GM12872 (cell line): Measurements from ENCODE around the gene GALNT1.

Source experiments
- CTCF ChIP-seq: IDR thresholded peaks from 3 replicates; pipeline ENCODE4 v1.5.1; 2011; ENCODE audit warnings: low read depth, mild to moderate bottlenecking, low read length, moderate library complexity; ENCODE audit not compliant: insufficient read depth

Gene GALNT1

DNA sequence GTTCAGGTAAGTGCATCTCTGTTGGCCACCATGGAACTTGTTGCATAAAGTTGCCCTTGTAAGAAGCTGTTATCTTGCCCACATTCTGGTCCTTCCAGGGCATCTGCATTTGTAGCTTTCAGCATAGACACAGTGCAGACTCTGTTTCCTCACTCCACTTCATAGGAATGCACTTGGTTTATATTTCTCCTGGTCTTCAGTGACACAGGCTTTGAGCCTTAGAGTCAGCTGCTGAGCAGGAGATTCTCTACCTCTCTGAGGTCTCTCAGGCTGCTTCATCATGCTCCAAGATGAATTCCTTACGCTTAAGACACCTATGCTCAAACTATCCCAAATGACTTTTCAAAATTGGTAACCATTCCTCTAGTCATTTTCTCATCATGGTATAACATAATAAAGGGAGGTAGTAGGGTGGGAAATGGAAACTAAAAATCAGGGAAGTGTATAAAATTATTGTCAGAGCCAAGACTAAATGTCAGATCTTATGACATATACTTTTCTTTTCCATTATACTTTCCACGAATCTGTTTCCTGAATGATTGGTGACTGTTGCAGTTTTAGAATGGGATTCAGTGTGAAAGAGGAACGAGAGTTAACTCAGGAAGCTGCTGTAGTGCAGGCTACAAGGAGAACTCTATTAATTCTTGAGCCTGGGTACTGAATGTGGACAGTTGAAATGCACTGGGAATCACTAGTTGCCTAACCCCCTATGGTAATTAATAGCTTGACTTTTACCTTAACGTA lies 72.0 kb downstream of the GALNT1 start:
- no peak for TF ChIP-seq CTCF

DNA sequence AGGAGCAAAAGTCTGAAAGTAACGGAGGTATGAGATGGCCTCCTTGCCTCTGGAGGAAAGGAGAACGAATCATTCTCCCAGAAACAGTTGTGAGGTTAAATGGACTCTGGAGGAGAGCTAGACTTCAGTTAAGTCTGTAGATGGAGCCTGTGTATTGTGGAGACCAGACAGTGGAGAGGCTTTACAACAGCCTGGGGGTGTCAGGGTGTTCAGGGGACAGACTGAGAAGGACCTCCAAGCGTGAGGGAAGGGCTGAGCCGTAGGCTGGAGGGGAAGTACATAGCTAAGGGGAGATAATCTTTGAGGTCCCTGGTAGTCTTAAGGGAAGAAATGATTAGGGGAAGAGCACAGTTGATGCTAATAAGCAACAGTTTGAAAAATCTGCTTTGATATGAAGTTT lies 76.6 kb downstream of the GALNT1 start:
- TF ChIP-seq CTCF, result no peak

- TF ChIP-seq CTCF, result 0 out of 3 replicates have a peak, but pooled peaks have one; percentile 12
These were observed 80.1 kb downstream of the GALNT1 start for GRCh38 chr18:35661483-35662146.

- no peak for TF ChIP-seq CTCF
These were observed 80.9 kb downstream of the GALNT1 start for GRCh38 chr18:35662293-35663062.

- no peak for TF ChIP-seq CTCF
These were observed 90.5 kb downstream of the GALNT1 start for GRCh38 chr18:35671966-35672603.

- no peak for TF ChIP-seq CTCF
These were observed 91.4 kb downstream of the GALNT1 start for GRCh38 chr18:35672897-35673296.

DNA sequence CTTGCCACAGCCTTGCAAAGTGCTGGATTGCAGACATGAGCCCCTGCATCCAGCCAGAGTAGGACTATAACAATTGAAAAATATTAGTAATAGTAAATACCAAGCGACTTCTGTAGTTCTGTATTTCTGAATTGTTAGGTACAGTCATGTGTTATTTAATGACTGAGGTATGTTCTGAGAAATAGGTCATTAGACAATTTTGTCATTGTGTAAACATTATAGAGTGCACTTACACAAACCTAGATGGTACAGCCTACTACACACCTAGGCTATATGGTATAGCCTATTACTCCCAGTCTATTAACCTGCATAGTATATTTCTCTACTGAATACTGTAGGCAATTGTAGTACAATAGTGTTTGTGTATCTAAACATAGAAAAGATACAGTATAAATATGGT lies 92.1 kb downstream of the GALNT1 start:
- no peak for TF ChIP-seq CTCF
